ENCODE data around the gene ORC5.

ORC5 gene

GRCh38 chr7:104091242-104091641 is 116.6 kb downstream of the ORC5 start:
- Histone ChIP-seq H3K27ac (ENCODE audit: low read depth, low read length) (no peak overlapping the region), H3K9me2 (replicated peaks; ENCODE audit: insufficient read depth, low read length) (no peaks in the 10 kb centered on the region), H4K20me1 (ENCODE audit: low read depth, low read length) (no peaks in the 10 kb centered on the region), H3K27me3 (ENCODE audit: low read length) (no peaks in the 10 kb centered on the region), H3K4me2 (ENCODE audit: low read depth, low read length, poor library complexity, severe bottlenecking) (no peak overlapping the region), H3K9me3 (ENCODE audit: insufficient read depth, low read length) (no peaks in the 10 kb centered on the region), H3K36me3 (ENCODE audit: low read length) (no peaks in the 10 kb centered on the region), H3K4me3 (ENCODE audit: insufficient read depth, low read length, poor library complexity, severe bottlenecking) (no peak overlapping the region), H3K79me2 (ENCODE audit: insufficient read depth, low read length) (no peaks in the 10 kb centered on the region), H3F3A (ENCODE audit: insufficient read depth) (no peaks in the 10 kb centered on the region), H3K9ac (ENCODE audit: low read length) (no peak overlapping the region), H2AFZ (ENCODE audit: low read depth, low read length, severe bottlenecking) (no peak overlapping the region)
- TF ChIP-seq, protein P1, sequence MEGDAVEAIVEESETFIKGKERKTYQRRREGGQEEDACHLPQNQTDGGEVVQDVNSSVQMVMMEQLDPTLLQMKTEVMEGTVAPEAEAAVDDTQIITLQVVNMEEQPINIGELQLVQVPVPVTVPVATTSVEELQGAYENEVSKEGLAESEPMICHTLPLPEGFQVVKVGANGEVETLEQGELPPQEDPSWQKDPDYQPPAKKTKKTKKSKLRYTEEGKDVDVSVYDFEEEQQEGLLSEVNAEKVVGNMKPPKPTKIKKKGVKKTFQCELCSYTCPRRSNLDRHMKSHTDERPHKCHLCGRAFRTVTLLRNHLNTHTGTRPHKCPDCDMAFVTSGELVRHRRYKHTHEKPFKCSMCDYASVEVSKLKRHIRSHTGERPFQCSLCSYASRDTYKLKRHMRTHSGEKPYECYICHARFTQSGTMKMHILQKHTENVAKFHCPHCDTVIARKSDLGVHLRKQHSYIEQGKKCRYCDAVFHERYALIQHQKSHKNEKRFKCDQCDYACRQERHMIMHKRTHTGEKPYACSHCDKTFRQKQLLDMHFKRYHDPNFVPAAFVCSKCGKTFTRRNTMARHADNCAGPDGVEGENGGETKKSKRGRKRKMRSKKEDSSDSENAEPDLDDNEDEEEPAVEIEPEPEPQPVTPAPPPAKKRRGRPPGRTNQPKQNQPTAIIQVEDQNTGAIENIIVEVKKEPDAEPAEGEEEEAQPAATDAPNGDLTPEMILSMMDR (IDR thresholded peaks at IDR 0.05; ENCODE audit: insufficient read depth, low read length, poor library complexity, severe bottlenecking): no peak
- no peak for TF ChIP-seq EZH2phosphoT487 (conservative IDR thresholded peaks at IDR 0.05; ENCODE audit: low read length)

DNA sequence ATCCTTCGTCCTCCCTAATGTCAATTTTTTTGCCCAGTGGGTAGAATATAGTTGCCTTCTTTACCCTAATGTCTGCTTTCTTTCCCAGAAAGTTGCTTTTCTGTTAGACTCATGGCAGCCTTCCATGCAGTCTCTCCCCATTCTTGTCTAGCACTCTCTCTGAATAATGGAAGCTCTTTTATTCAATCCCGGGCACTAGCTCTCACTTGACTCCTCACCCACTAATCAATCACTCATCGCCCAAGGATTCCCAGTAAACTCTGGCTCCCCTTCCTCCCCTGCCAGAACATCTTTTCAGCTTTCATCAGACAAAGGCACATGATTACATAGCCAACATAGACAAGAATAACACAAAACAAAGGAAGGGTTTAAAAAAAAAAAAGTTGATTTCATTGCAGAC is 118.2 kb downstream of the ORC5 start:
- H2AFZ ChIP-seq (ENCODE audit: low read depth, low read length, severe bottlenecking): no peak overlapping the region
- H3K9me2 ChIP-seq (replicated peaks; ENCODE audit: insufficient read depth, low read length): no peaks in the 10 kb centered on the region
- H3K9me3 ChIP-seq (ENCODE audit: insufficient read depth, low read length): no peaks in the 10 kb centered on the region
- no peaks in the 10 kb centered on the region for H3F3A ChIP-seq (ENCODE audit: insufficient read depth)
- H3K4me2 ChIP-seq (ENCODE audit: low read depth, low read length, poor library complexity, severe bottlenecking): no peak overlapping the region
- H3K79me2 ChIP-seq (ENCODE audit: insufficient read depth, low read length): no peaks in the 10 kb centered on the region
- H3K4me3 ChIP-seq (ENCODE audit: insufficient read depth, low read length, poor library complexity, severe bottlenecking): no peak overlapping the region
- no peaks in the 10 kb centered on the region for H3K27me3 ChIP-seq (ENCODE audit: low read length)
- H3K36me3 ChIP-seq (ENCODE audit: low read length): no peaks in the 10 kb centered on the region
- no peak for TF ChIP-seq EZH2phosphoT487 (conservative IDR thresholded peaks at IDR 0.05; ENCODE audit: low read length)
- TF ChIP-seq, protein P1 (IDR thresholded peaks at IDR 0.05; ENCODE audit: insufficient read depth, low read length, poor library complexity, severe bottlenecking): no peak
- no peak overlapping the region for H3K27ac ChIP-seq (ENCODE audit: low read depth, low read length)
- H4K20me1 ChIP-seq (ENCODE audit: low read depth, low read length): no peaks in the 10 kb centered on the region
- H3K9ac ChIP-seq (ENCODE audit: low read length): no peak overlapping the region

GRCh38 chr7:104089061-104089460 is 118.8 kb downstream of the ORC5 start:
- no peaks in the 10 kb centered on the region for H3K9me2 ChIP-seq (replicated peaks; ENCODE audit: insufficient read depth, low read length)
- H4K20me1 ChIP-seq (ENCODE audit: low read depth, low read length): no peaks in the 10 kb centered on the region
- no peak overlapping the region for H3K4me2 ChIP-seq (ENCODE audit: low read depth, low read length, poor library complexity, severe bottlenecking)
- H3F3A ChIP-seq (ENCODE audit: insufficient read depth): no peaks in the 10 kb centered on the region
- no peak overlapping the region for H2AFZ ChIP-seq (ENCODE audit: low read depth, low read length, severe bottlenecking)
- H3K27ac ChIP-seq (ENCODE audit: low read depth, low read length): no peak overlapping the region
- no peak overlapping the region for H3K9ac ChIP-seq (ENCODE audit: low read length)
- H3K36me3 ChIP-seq (ENCODE audit: low read length): no peaks in the 10 kb centered on the region
- no peaks in the 10 kb centered on the region for H3K79me2 ChIP-seq (ENCODE audit: insufficient read depth, low read length)
- TF ChIP-seq EZH2phosphoT487 (conservative IDR thresholded peaks at IDR 0.05; ENCODE audit: low read length): no peak
- TF ChIP-seq, protein P1 (IDR thresholded peaks at IDR 0.05; ENCODE audit: insufficient read depth, low read length, poor library complexity, severe bottlenecking): no peak
- H3K4me3 ChIP-seq (ENCODE audit: insufficient read depth, low read length, poor library complexity, severe bottlenecking): no peak overlapping the region
- no peaks in the 10 kb centered on the region for H3K27me3 ChIP-seq (ENCODE audit: low read length)
- no peaks in the 10 kb centered on the region for H3K9me3 ChIP-seq (ENCODE audit: insufficient read depth, low read length)

Data from SU-DHL-6 (cell line).